ENCODE data around the gene GRK5.

The GRK5 gene

GRCh38 chr10:119243967-119244366, 36.6 kb downstream of the GRK5 start:
- no peak for TF ChIP-seq CTCF (IDR thresholded peaks at IDR 0.05)
- H3K9ac ChIP-seq: no peak overlapping the region
- peaks cover 37% of the 10 kb centered on the region for H3K4me1 ChIP-seq
- no peak overlapping the region for H3K4me3 ChIP-seq (ENCODE audit: low read depth, low read length)
- H3K79me2 ChIP-seq: peaks cover 61% of the 10 kb centered on the region
- H3K4me2 ChIP-seq (ENCODE audit: low read length): no peak overlapping the region
- H3K27me3 ChIP-seq (ENCODE audit: control insufficient read depth, insufficient read depth, low read length): no peaks in the 10 kb centered on the region
- no peaks in the 10 kb centered on the region for H3K36me3 ChIP-seq (ENCODE audit: control insufficient read depth, insufficient read depth, low read length)
- H2AFZ ChIP-seq: no peak overlapping the region
- H3K27ac ChIP-seq: peak overlapping the region; percentile 2
- no peaks in the 10 kb centered on the region for H3K9me3 ChIP-seq (ENCODE audit: control insufficient read depth, low read length)

DNA sequence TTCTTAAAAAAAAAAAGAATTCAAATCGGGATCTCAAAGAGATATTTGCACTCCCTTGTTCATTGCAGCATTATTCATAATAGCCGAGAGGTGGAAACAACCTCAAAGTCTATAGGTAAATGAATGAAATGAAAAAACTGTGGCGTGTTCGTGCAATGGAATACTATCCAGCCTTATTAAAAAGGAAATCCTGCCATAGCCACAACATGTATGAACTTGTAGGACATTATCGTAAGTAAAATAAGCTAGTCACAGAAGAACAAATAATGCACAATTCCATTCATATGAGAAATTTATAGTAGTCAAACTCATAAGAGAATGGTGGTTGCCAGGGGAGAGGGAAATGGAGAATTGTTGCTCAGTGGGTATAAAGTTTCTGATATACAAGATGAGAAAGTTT, 37.9 kb downstream of the GRK5 start:
- no peak overlapping the region for H3K27ac ChIP-seq
- no peak for TF ChIP-seq CTCF (IDR thresholded peaks at IDR 0.05)

GRCh38 chr10:119246862-119247549, 39.6 kb downstream of the GRK5 start:
- Histone ChIP-seq H3K9ac (no peak overlapping the region), H2AFZ (no peak overlapping the region), H3K27me3 (ENCODE audit: control insufficient read depth, insufficient read depth, low read length) (no peaks in the 10 kb centered on the region), H3K4me3 (ENCODE audit: low read depth, low read length) (no peak overlapping the region), H3K36me3 (ENCODE audit: control insufficient read depth, insufficient read depth, low read length) (no peaks in the 10 kb centered on the region), H3K9me3 (ENCODE audit: control insufficient read depth, low read length) (no peaks in the 10 kb centered on the region), H3K27ac (peak overlapping the region; percentile 55), H3K79me2 (peaks cover 67% of the 10 kb centered on the region), H3K4me2 (ENCODE audit: low read length) (peak overlapping the region; percentile 20), H3K4me1 (peaks cover 25% of the 10 kb centered on the region)
- peak; percentile 22 for TF ChIP-seq CTCF (IDR thresholded peaks at IDR 0.05)

More for the DNA sequence above, 37.9 kb downstream of the GRK5 start:
- Histone ChIP-seq H3K9ac (no peak overlapping the region), H3K9me3 (ENCODE audit: control insufficient read depth, low read length) (no peaks in the 10 kb centered on the region), H2AFZ (no peak overlapping the region), H3K4me1 (peaks cover 36% of the 10 kb centered on the region), H3K79me2 (peaks cover 66% of the 10 kb centered on the region), H3K4me3 (ENCODE audit: low read depth, low read length) (no peak overlapping the region), H3K27me3 (ENCODE audit: control insufficient read depth, insufficient read depth, low read length) (no peaks in the 10 kb centered on the region), H3K4me2 (ENCODE audit: low read length) (no peak overlapping the region), H3K36me3 (ENCODE audit: control insufficient read depth, insufficient read depth, low read length) (no peaks in the 10 kb centered on the region)

DNA sequence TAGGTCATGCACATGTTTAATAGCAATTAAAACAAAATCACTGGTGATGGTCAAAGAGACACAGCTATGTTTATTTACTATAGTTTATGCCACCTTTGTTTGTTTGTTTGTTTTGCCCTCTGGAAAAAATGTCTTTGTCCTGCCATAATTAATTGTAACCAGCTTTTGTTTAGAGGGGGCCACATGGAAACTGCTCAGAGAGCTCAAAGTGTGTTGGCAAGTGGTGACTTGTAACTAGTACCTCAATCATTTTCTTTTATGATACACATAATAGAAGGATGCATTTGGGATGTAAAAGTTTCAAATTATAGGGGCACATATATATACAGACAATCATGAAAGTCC, 40.2 kb downstream of the GRK5 start:
- Histone ChIP-seq H3K27ac (peak overlapping the region; percentile 55), H2AFZ (no peak overlapping the region), H3K4me2 (ENCODE audit: low read length) (no peak overlapping the region), H3K9me3 (ENCODE audit: control insufficient read depth, low read length) (no peaks in the 10 kb centered on the region), H3K4me1 (peaks cover 23% of the 10 kb centered on the region), H3K4me3 (ENCODE audit: low read depth, low read length) (no peak overlapping the region), H3K36me3 (ENCODE audit: control insufficient read depth, insufficient read depth, low read length) (no peaks in the 10 kb centered on the region), H3K27me3 (ENCODE audit: control insufficient read depth, insufficient read depth, low read length) (no peaks in the 10 kb centered on the region), H3K79me2 (peaks cover 67% of the 10 kb centered on the region), H3K9ac (no peak overlapping the region)
- no peak for TF ChIP-seq CTCF (IDR thresholded peaks at IDR 0.05)

- H3K9me3 ChIP-seq (ENCODE audit: control insufficient read depth, low read length): no peaks in the 10 kb centered on the region
- no peak overlapping the region for H3K4me3 ChIP-seq (ENCODE audit: low read depth, low read length)
- H3K4me1 ChIP-seq: peaks cover 28% of the 10 kb centered on the region
- H3K4me2 ChIP-seq (ENCODE audit: low read length): no peak overlapping the region
- H3K27ac ChIP-seq: no peak overlapping the region
- peaks cover 68% of the 10 kb centered on the region for H3K79me2 ChIP-seq
- TF ChIP-seq CTCF (IDR thresholded peaks at IDR 0.05): no peak
- no peaks in the 10 kb centered on the region for H3K36me3 ChIP-seq (ENCODE audit: control insufficient read depth, insufficient read depth, low read length)
- H3K27me3 ChIP-seq (ENCODE audit: control insufficient read depth, insufficient read depth, low read length): no peaks in the 10 kb centered on the region
- H2AFZ ChIP-seq: no peak overlapping the region
- no peak overlapping the region for H3K9ac ChIP-seq
Observed at GRCh38 chr10:119248184-119248583, 40.8 kb downstream of the GRK5 start.
